ENCODE measurements around the gene ZNF311. TPM values are rescaled to one million over a fixed set of nuclear protein-coding genes. Genes with fewer than 3 reads are reported as not detected.

ZNF311 gene
- total and polyA plus RNA-seq, 2 of the 13 experiments (the other 11 are each of a cell fraction or from before 2014, with no cell fraction given): not detected

DNA sequence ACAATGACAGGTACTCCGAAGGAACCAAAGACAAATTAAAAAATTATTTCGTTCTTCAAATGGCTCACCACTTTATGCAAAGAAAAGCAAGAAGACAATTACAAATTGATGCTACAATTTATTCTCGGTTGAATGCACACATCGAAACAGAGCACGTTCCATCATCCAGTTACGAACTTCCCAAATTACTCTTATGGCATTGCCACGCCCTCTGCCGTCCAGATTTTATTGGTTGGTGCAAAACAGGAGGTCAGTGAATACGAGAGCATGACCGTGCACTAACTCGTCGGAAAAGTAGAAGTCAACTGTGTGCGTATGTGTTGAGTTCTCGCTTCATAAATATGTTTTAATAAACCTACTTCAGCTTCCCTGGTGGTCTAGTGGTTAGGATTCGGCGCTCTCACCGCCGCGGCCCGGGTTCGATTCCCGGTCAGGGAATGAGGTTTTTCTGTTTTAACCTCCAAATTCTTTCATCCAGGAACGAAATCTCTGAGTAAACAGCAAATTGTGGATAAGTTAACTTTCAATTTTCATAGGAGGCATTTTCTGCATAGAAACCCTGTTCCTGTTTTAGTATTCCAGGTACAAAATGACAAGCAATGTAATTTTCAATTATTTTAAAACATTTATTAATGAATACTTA lies 23.2 kb downstream of the ZNF311 start (continued):
- TF ChIP-seq ZNF782 (CRISPR knock-in tag; IDR thresholded peaks at IDR 0.05; ENCODE audit: borderline replicate concordance): peak; percentile 77; the same call in 1 of the 2 replicates
- 0 out of 2 replicates have a peak, but pooled peaks have one; percentile 44 for TF ChIP-seq MBNL3 (CRISPR knock-in tag; conservative IDR thresholded peaks at IDR 0.05)
- TF ChIP-seq ATF7 (IDR thresholded peaks at IDR 0.05): no peak
- TF ChIP-seq ATF7 (CRISPR knock-in tag; IDR thresholded peaks at IDR 0.05): 0 out of 2 replicates have a peak, but pooled peaks have one; percentile 32
- no peak for TF ChIP-seq EHMT2 (IDR thresholded peaks at IDR 0.05; ENCODE audit: borderline replicate concordance, low read depth, low read length)
- peak in 1 of 2 experiments; percentile 86; a peak in 2 of 4 replicates for TF ChIP-seq KLF16 (CRISPR knock-in tag; IDR thresholded peaks at IDR 0.05)
- no peak for TF ChIP-seq NBN (conservative IDR thresholded peaks at IDR 0.05)
- TF ChIP-seq, protein P1, sequence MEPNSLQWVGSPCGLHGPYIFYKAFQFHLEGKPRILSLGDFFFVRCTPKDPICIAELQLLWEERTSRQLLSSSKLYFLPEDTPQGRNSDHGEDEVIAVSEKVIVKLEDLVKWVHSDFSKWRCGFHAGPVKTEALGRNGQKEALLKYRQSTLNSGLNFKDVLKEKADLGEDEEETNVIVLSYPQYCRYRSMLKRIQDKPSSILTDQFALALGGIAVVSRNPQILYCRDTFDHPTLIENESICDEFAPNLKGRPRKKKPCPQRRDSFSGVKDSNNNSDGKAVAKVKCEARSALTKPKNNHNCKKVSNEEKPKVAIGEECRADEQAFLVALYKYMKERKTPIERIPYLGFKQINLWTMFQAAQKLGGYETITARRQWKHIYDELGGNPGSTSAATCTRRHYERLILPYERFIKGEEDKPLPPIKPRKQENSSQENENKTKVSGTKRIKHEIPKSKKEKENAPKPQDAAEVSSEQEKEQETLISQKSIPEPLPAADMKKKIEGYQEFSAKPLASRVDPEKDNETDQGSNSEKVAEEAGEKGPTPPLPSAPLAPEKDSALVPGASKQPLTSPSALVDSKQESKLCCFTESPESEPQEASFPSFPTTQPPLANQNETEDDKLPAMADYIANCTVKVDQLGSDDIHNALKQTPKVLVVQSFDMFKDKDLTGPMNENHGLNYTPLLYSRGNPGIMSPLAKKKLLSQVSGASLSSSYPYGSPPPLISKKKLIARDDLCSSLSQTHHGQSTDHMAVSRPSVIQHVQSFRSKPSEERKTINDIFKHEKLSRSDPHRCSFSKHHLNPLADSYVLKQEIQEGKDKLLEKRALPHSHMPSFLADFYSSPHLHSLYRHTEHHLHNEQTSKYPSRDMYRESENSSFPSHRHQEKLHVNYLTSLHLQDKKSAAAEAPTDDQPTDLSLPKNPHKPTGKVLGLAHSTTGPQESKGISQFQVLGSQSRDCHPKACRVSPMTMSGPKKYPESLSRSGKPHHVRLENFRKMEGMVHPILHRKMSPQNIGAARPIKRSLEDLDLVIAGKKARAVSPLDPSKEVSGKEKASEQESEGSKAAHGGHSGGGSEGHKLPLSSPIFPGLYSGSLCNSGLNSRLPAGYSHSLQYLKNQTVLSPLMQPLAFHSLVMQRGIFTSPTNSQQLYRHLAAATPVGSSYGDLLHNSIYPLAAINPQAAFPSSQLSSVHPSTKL (CRISPR knock-in tag; IDR thresholded peaks at IDR 0.05): peak; percentile 70
- peak; percentile 27; the same call in 1 of the 2 replicates for TF ChIP-seq ZNF230 (CRISPR knock-in tag; IDR thresholded peaks at IDR 0.05)
- peak; percentile 21; the same call in 1 of the 2 replicates for TF ChIP-seq CCDC6 (CRISPR knock-in tag; IDR thresholded peaks at IDR 0.05)
- no peak for TF ChIP-seq E2F2 (CRISPR knock-in tag; IDR thresholded peaks at IDR 0.05; ENCODE audit: borderline replicate concordance)
- TF ChIP-seq, protein P2, sequence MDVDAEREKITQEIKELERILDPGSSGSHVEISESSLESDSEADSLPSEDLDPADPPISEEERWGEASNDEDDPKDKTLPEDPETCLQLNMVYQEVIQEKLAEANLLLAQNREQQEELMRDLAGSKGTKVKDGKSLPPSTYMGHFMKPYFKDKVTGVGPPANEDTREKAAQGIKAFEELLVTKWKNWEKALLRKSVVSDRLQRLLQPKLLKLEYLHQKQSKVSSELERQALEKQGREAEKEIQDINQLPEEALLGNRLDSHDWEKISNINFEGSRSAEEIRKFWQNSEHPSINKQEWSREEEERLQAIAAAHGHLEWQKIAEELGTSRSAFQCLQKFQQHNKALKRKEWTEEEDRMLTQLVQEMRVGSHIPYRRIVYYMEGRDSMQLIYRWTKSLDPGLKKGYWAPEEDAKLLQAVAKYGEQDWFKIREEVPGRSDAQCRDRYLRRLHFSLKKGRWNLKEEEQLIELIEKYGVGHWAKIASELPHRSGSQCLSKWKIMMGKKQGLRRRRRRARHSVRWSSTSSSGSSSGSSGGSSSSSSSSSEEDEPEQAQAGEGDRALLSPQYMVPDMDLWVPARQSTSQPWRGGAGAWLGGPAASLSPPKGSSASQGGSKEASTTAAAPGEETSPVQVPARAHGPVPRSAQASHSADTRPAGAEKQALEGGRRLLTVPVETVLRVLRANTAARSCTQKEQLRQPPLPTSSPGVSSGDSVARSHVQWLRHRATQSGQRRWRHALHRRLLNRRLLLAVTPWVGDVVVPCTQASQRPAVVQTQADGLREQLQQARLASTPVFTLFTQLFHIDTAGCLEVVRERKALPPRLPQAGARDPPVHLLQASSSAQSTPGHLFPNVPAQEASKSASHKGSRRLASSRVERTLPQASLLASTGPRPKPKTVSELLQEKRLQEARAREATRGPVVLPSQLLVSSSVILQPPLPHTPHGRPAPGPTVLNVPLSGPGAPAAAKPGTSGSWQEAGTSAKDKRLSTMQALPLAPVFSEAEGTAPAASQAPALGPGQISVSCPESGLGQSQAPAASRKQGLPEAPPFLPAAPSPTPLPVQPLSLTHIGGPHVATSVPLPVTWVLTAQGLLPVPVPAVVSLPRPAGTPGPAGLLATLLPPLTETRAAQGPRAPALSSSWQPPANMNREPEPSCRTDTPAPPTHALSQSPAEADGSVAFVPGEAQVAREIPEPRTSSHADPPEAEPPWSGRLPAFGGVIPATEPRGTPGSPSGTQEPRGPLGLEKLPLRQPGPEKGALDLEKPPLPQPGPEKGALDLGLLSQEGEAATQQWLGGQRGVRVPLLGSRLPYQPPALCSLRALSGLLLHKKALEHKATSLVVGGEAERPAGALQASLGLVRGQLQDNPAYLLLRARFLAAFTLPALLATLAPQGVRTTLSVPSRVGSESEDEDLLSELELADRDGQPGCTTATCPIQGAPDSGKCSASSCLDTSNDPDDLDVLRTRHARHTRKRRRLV (CRISPR knock-in tag; IDR thresholded peaks at IDR 0.05): peak; percentile 34; the same call in 1 of the 2 replicates
- TF ChIP-seq, protein P3, sequence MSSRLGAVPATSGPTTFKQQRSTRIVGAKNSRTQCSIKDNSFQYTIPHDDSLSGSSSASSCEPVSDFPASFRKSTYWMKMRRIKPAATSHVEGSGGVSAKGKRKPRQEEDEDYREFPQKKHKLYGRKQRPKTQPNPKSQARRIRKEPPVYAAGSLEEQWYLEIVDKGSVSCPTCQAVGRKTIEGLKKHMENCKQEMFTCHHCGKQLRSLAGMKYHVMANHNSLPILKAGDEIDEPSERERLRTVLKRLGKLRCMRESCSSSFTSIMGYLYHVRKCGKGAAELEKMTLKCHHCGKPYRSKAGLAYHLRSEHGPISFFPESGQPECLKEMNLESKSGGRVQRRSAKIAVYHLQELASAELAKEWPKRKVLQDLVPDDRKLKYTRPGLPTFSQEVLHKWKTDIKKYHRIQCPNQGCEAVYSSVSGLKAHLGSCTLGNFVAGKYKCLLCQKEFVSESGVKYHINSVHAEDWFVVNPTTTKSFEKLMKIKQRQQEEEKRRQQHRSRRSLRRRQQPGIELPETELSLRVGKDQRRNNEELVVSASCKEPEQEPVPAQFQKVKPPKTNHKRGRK (CRISPR knock-in tag; IDR thresholded peaks at IDR 0.05): no peak
- peak; percentile 78 for TF ChIP-seq U2AF1 (optimal IDR thresholded peaks at IDR 0.05; ENCODE audit: low read depth, low read length)
- TF ChIP-seq FLYWCH1 (CRISPR knock-in tag; IDR thresholded peaks at IDR 0.05): no peak
- peak; percentile 75; the same call in 1 of the 2 replicates for TF ChIP-seq MIER3 (CRISPR knock-in tag; IDR thresholded peaks at IDR 0.05; ENCODE audit: borderline replicate concordance)
- TF ChIP-seq ZNF670 (CRISPR knock-in tag; IDR thresholded peaks at IDR 0.05; ENCODE audit: borderline replicate concordance): no peak
- 0 out of 2 replicates have a peak, but pooled peaks have one; percentile 18 for TF ChIP-seq TP53 (CRISPR knock-in tag; conservative IDR thresholded peaks at IDR 0.05)
